Thyroid gland (tissue), 4 donors: ENCODE results near the gene POFUT2. TPM values are rescaled to one million over a fixed set of nuclear protein-coding genes. Genes with fewer than 3 reads are reported as not detected.

Experiments used
- DNase-seq, 2 donors: peaks; one replicate each; pipeline ENCODE4 v3.0.0-alpha.2; 2019
- H3K27ac ChIP-seq, 3 donors: fragments of 200-600 bp; sonication (generic); 1 replicate in 2 of 3; 2 replicates in 1 of 3; pipeline ENCODE4 v1.5.1; 2016 to 2019; ENCODE audit warnings: mild to moderate bottlenecking in 1 of 3, moderate library complexity in 1 of 3
- H3K27me3 ChIP-seq: fragments of 200-600 bp; sonication (generic); one replicate; pipeline ENCODE4 v1.5.1; 2019
- H3K36me3 ChIP-seq, 2 donors: fragments of 200-600 bp; sonication (generic); one replicate each; pipeline ENCODE4 v1.5.1; 2016 to 2019
- H3K4me1 ChIP-seq, 2 donors: fragments of 200-600 bp; sonication (generic); one replicate each; pipeline ENCODE4 v1.5.1; 2017 to 2019
- H3K4me3 ChIP-seq, 3 donors: fragments of 200-600 bp; sonication (generic); replicated peaks in 1 of 3; 1 replicate in 2 of 3; 2 replicates in 1 of 3; pipeline ENCODE4 v1.5.1; 2016; ENCODE audit warnings: mild to moderate bottlenecking in 1 of 3
- H3K9me3 ChIP-seq: fragments of 200-600 bp; sonication (generic); one replicate; pipeline ENCODE4 v1.5.1; 2017
- CTCF ChIP-seq, 6 experiments: fragments of 200-600 bp in 3 of 6; fragments of 450-650 bp in 3 of 6; sonication (generic) in 3 of 6; IDR thresholded peaks; one replicate each; pipeline ENCODE4 v1.5.1; 2016 to 2019; ENCODE audit warnings: antibody characterized with exemption in 6 of 6, mild to moderate bottlenecking in 2 of 6, inconsistent platforms in 1 of 6, moderate library complexity in 1 of 6
- POLR2A ChIP-seq, 2 donors: fragments of 450-650 bp; IDR thresholded peaks; one replicate each; pipeline ENCODE4 v1.6.1; 2017; ENCODE audit warnings: antibody characterized with exemption in 2 of 2, mild to moderate bottlenecking in 2 of 2, moderate library complexity in 1 of 2
- WGBS, 2 donors: methylation state at CpG; one replicate each; pipeline ENCODE4 v1.1.5; 2017; 5-methylcytosine and 5-hydroxymethylcytosine counted together
- intact Hi-C: fragments of 100-400 bp; cut with DNase I; formaldehyde crosslinking; loops from one replicate; pipeline ENCODE4 v1.15.1; 2023
- total RNA-seq, 4 donors: library from RNA; depleted of rRNA; stranded (reverse); fragments of >200 nt; gene quantifications; one replicate each; pipeline ENCODE4 v1.2.3, GENCODE V29; 2016

Gene POFUT2
- total RNA-seq, 4 donors from 2014 or later, result 20.2 to 52.2 (median 40.5) TPM

- H3K27ac ChIP-seq, result no peak overlapping the region
- no peaks in the 10 kb centered on the region for H3K9me3 ChIP-seq
- no peaks in the 10 kb centered on the region for H3K4me1 ChIP-seq
- no peaks in the 10 kb centered on the region for H3K27me3 ChIP-seq
- no peaks in the 10 kb centered on the region for H3K36me3 ChIP-seq
- 91 to 94% methylated on average over 7 of the region's 7 CpGs for WGBS, 2 donors
- intact Hi-C loops, result no loop called here
- no peak for DNase-seq
- no peak overlapping the region for H3K4me3 ChIP-seq
- TF ChIP-seq CTCF (IDR thresholded peaks at IDR 0.05) (no peak), POLR2A (IDR thresholded peaks at IDR 0.05) (no peak)
Observed at GRCh38 chr21:45237401-45237800, 50.3 kb downstream of the POFUT2 start.

GRCh38 chr21:45236481-45236880 is 51.2 kb downstream of the POFUT2 start:
- TF ChIP-seq CTCF (IDR thresholded peaks at IDR 0.05) (no peak), POLR2A (IDR thresholded peaks at IDR 0.05) (no peak)

GRCh38 chr21:45235488-45235887 is 52.2 kb downstream of the POFUT2 start:
- no peaks in the 10 kb centered on the region for H3K36me3 ChIP-seq
- H3K4me1 ChIP-seq, result no peaks in the 10 kb centered on the region
- no peak for DNase-seq
- intact Hi-C loops, result no loop called here
- H3K27me3 ChIP-seq, result no peaks in the 10 kb centered on the region
- no peak overlapping the region for H3K4me3 ChIP-seq
- WGBS, 2 donors, result 86 to 87% methylated on average over 6 of the region's 6 CpGs
- H3K9me3 ChIP-seq, result no peaks in the 10 kb centered on the region
- no peak for TF ChIP-seq CTCF (IDR thresholded peaks at IDR 0.05)
- no peak for TF ChIP-seq POLR2A (IDR thresholded peaks at IDR 0.05)
- H3K27ac ChIP-seq, result no peak overlapping the region

More at GRCh38 chr21:45236481-45236880, 51.2 kb downstream of the POFUT2 start:
- no peak overlapping the region for H3K4me3 ChIP-seq
- no peak overlapping the region for H3K27ac ChIP-seq
- no peaks in the 10 kb centered on the region for H3K27me3 ChIP-seq
- WGBS, 2 donors, result 64 to 78% methylated on average over 2 of the region's 2 CpGs
- H3K36me3 ChIP-seq, result no peaks in the 10 kb centered on the region
- intact Hi-C loops, result no loop called here
- H3K9me3 ChIP-seq, result no peaks in the 10 kb centered on the region
- H3K4me1 ChIP-seq, result no peaks in the 10 kb centered on the region
- no peak for DNase-seq

- H3K4me3 ChIP-seq, result no peak overlapping the region
- WGBS, 2 donors, result 69 to 80% methylated on average over 8 of the region's 8 CpGs
- intact Hi-C loops, result no loop called here
- no peaks in the 10 kb centered on the region for H3K27me3 ChIP-seq
- H3K9me3 ChIP-seq, result no peaks in the 10 kb centered on the region
- DNase-seq, result no peak
- no peaks in the 10 kb centered on the region for H3K4me1 ChIP-seq
- no peak for TF ChIP-seq POLR2A (IDR thresholded peaks at IDR 0.05)
- TF ChIP-seq CTCF (IDR thresholded peaks at IDR 0.05), result no peak
- no peaks in the 10 kb centered on the region for H3K36me3 ChIP-seq
- H3K27ac ChIP-seq, result no peak overlapping the region
Observed at GRCh38 chr21:45234965-45235364, 52.7 kb downstream of the POFUT2 start.

GRCh38 chr21:45234127-45234526 is 53.6 kb downstream of the POFUT2 start:
- TF ChIP-seq POLR2A (IDR thresholded peaks at IDR 0.05), result no peak
- no peak for TF ChIP-seq CTCF (IDR thresholded peaks at IDR 0.05)

More at GRCh38 chr21:45234127-45234526, 53.6 kb downstream of the POFUT2 start:
- no peaks in the 10 kb centered on the region for H3K9me3 ChIP-seq
- intact Hi-C loops, result no loop called here
- H3K4me1 ChIP-seq, result no peaks in the 10 kb centered on the region
- DNase-seq, result no peak
- 88% methylated on average over 28 of the region's 28 CpGs for WGBS, 2 donors
- no peak overlapping the region for H3K27ac ChIP-seq
- no peaks in the 10 kb centered on the region for H3K36me3 ChIP-seq
- no peaks in the 10 kb centered on the region for H3K27me3 ChIP-seq
- no peak overlapping the region for H3K4me3 ChIP-seq
